Mucosa of stomach (tissue), 1 donor: ENCODE measurements around the gene PUSL1.

Source experiments
- H3K27me3 ChIP-seq: one replicate; pipeline ENCODE4 v1.7.0; 2013; ENCODE audit warnings: mild to moderate bottlenecking, low read length; ENCODE audit not compliant: control insufficient read depth, insufficient read depth
- H3K36me3 ChIP-seq: one replicate; pipeline ENCODE4 v1.7.0; 2013; ENCODE audit warnings: low read length; ENCODE audit not compliant: control insufficient read depth, insufficient read depth
- H3K4me1 ChIP-seq: one replicate; pipeline ENCODE4 v1.7.0; 2013; ENCODE audit warnings: mild to moderate bottlenecking, low read length; ENCODE audit not compliant: control insufficient read depth, insufficient read depth
- H3K4me3 ChIP-seq: one replicate; pipeline ENCODE4 v1.7.0; 2013; ENCODE audit warnings: low read length
- H3K9ac ChIP-seq: one replicate; pipeline ENCODE4 v1.7.0; 2013; ENCODE audit warnings: mild to moderate bottlenecking, low read length, moderate library complexity
- H3K9me3 ChIP-seq: one replicate; pipeline ENCODE4 v1.7.0; 2013; ENCODE audit warnings: mild to moderate bottlenecking, low read length, moderate library complexity; ENCODE audit not compliant: control insufficient read depth
- donor health status: Pancreatic carcinoma.

Gene PUSL1

GRCh38 chr1:1345384-1345783 lies 37.0 kb downstream of the PUSL1 start:
- Histone ChIP-seq H3K4me1 (peaks cover 47% of the 10 kb centered on the region), H3K36me3 (no peaks in the 10 kb centered on the region), H3K27me3 (no peaks in the 10 kb centered on the region), H3K4me3 (no peak overlapping the region), H3K9me3 (no peaks in the 10 kb centered on the region), H3K9ac (peak overlapping the region; percentile 43)

GRCh38 chr1:1345860-1346500 lies 37.6 kb downstream of the PUSL1 start:
- peaks cover 47% of the 10 kb centered on the region for H3K4me1 ChIP-seq
- H3K4me3 ChIP-seq, result no peak overlapping the region

GRCh38 chr1:1346501-1346890 lies 38.1 kb downstream of the PUSL1 start:
- Histone ChIP-seq H3K36me3 (no peaks in the 10 kb centered on the region), H3K9ac (no peak overlapping the region), H3K9me3 (no peaks in the 10 kb centered on the region), H3K4me3 (no peak overlapping the region), H3K4me1 (peaks cover 49% of the 10 kb centered on the region), H3K27me3 (no peaks in the 10 kb centered on the region)

More at GRCh38 chr1:1345860-1346500, 37.6 kb downstream of the PUSL1 start:
- H3K9me3 ChIP-seq, result no peaks in the 10 kb centered on the region
- H3K9ac ChIP-seq, result peak overlapping the region; percentile 43
- H3K27me3 ChIP-seq, result no peaks in the 10 kb centered on the region
- no peaks in the 10 kb centered on the region for H3K36me3 ChIP-seq

- Histone ChIP-seq H3K9ac (no peak overlapping the region), H3K27me3 (peaks cover 4% of the 10 kb centered on the region), H3K36me3 (no peaks in the 10 kb centered on the region), H3K4me1 (peaks cover 54% of the 10 kb centered on the region), H3K9me3 (no peaks in the 10 kb centered on the region), H3K4me3 (no peak overlapping the region)
Measured at GRCh38 chr1:1347026-1347595, 38.7 kb downstream of the PUSL1 start.

- Histone ChIP-seq H3K9ac (peak overlapping the region; percentile 72), H3K27me3 (peaks cover 12% of the 10 kb centered on the region), H3K36me3 (no peaks in the 10 kb centered on the region), H3K4me1 (peaks cover 54% of the 10 kb centered on the region), H3K9me3 (no peaks in the 10 kb centered on the region), H3K4me3 (peak overlapping the region; percentile 60)
Measured at GRCh38 chr1:1347663-1348419, 39.4 kb downstream of the PUSL1 start.

GRCh38 chr1:1348420-1349255 lies 40.2 kb downstream of the PUSL1 start:
- Histone ChIP-seq H3K4me3 (peak overlapping the region; percentile 60), H3K9me3 (no peaks in the 10 kb centered on the region), H3K4me1 (peaks cover 50% of the 10 kb centered on the region), H3K36me3 (no peaks in the 10 kb centered on the region), H3K9ac (peak overlapping the region; percentile 72), H3K27me3 (peaks cover 20% of the 10 kb centered on the region)

- H3K36me3 ChIP-seq, result no peaks in the 10 kb centered on the region
- H3K4me1 ChIP-seq, result peaks cover 42% of the 10 kb centered on the region
- peak within 1 kb of the TSS; percentile 60 for H3K4me3 ChIP-seq
- peaks cover 27% of the 10 kb centered on the region for H3K27me3 ChIP-seq
- H3K9ac ChIP-seq, result peak within 1 kb of the TSS; percentile 72
- H3K9me3 ChIP-seq, result no peaks in the 10 kb centered on the region
Measured at GRCh38 chr1:1349256-1350012, 41.0 kb downstream of the PUSL1 start, which contains the start of gene DVL1. DVL1 (minus strand) TSS chr1:1349418; CDS start chr1:1349065, 353 bp downstream.

- Histone ChIP-seq H3K27me3 (peaks cover 34% of the 10 kb centered on the region), H3K4me1 (peaks cover 27% of the 10 kb centered on the region), H3K9me3 (no peaks in the 10 kb centered on the region), H3K4me3 (no peak overlapping the region), H3K36me3 (no peaks in the 10 kb centered on the region), H3K9ac (no peak overlapping the region)
Measured at GRCh38 chr1:1351511-1352427, 43.4 kb downstream of the PUSL1 start.

GRCh38 chr1:1352786-1353388 lies 44.5 kb downstream of the PUSL1 start:
- Histone ChIP-seq H3K4me1 (peaks cover 21% of the 10 kb centered on the region), H3K27me3 (peaks cover 44% of the 10 kb centered on the region), H3K9ac (no peak overlapping the region), H3K9me3 (no peaks in the 10 kb centered on the region), H3K4me3 (no peak overlapping the region), H3K36me3 (no peaks in the 10 kb centered on the region)

GRCh38 chr1:1353389-1354151 lies 45.2 kb downstream of the PUSL1 start:
- H3K9ac ChIP-seq, result no peak overlapping the region
- peaks cover 24% of the 10 kb centered on the region for H3K4me1 ChIP-seq
- no peaks in the 10 kb centered on the region for H3K36me3 ChIP-seq
- H3K4me3 ChIP-seq, result no peak overlapping the region
- H3K27me3 ChIP-seq, result peaks cover 51% of the 10 kb centered on the region
- H3K9me3 ChIP-seq, result no peaks in the 10 kb centered on the region
